HUES64 (cell line): ENCODE measurements around the gene TWSG1.
"Not testable (repeated sequence)": the region's sequence is repeated elsewhere in the genome, so short reads cannot be mapped to it uniquely, and the experiment has no call there.

Experiments
- H3K27ac ChIP-seq: 2 replicates; pipeline ENCODE4 v1.7.0; 2013; ENCODE audit warnings: low read depth, low read length, inconsistent platforms
- H3K27me3 ChIP-seq: 2 replicates; pipeline ENCODE4 v1.6.1; 2013; ENCODE audit warnings: mild to moderate bottlenecking, low read length; ENCODE audit not compliant: insufficient read depth
- H3K36me3 ChIP-seq: 2 replicates; pipeline ENCODE4 v1.6.1; 2013; ENCODE audit warnings: mild to moderate bottlenecking, low read length; ENCODE audit not compliant: insufficient read depth
- H3K4me1 ChIP-seq: 2 replicates; pipeline ENCODE4 v1.6.1; 2013; ENCODE audit warnings: mild to moderate bottlenecking, low read length, moderate library complexity; ENCODE audit not compliant: insufficient read depth
- H3K4me3 ChIP-seq: 2 replicates; pipeline ENCODE4 v1.5.1; 2013; ENCODE audit warnings: mild to moderate bottlenecking, low read length, moderate library complexity
- H3K9ac ChIP-seq: 2 replicates; pipeline ENCODE4 v1.6.1; 2013; ENCODE audit warnings: mild to moderate bottlenecking, low read depth, low read length
- H3K9me3 ChIP-seq: 2 replicates; pipeline ENCODE4 v1.6.1; 2013; ENCODE audit warnings: low read depth, low read length; ENCODE audit not compliant: insufficient read depth
- WGBS: fragments of 150-250, 120-280 bp; methylation state at CpG from one replicate; pipeline ENCODE4 v1.1.7; 2013; ENCODE audit warnings: missing lambda C conversion rate; 5-methylcytosine and 5-hydroxymethylcytosine counted together

TWSG1 gene

GRCh38 chr18:9437021-9437437, 102.5 kb downstream of the TWSG1 start:
- 85% methylated on average over 5 of the region's 5 CpGs for WGBS
- Histone ChIP-seq H3K36me3 (no peaks in the 10 kb centered on the region), H3K27ac (no peak overlapping the region)

GRCh38 chr18:9437672-9438071, 103.1 kb downstream of the TWSG1 start:
- 95% methylated on average over 4 of the region's 4 CpGs for WGBS
- Histone ChIP-seq H3K4me1 (peaks cover 19% of the 10 kb centered on the region), H3K9me3 (no peaks in the 10 kb centered on the region), H3K9ac (no peak overlapping the region), H3K27me3 (no peaks in the 10 kb centered on the region), H3K27ac (no peak overlapping the region), H3K4me3 (no peak overlapping the region), H3K36me3 (no peaks in the 10 kb centered on the region)

More at GRCh38 chr18:9437021-9437437, 102.5 kb downstream of the TWSG1 start:
- Histone ChIP-seq H3K4me1 (peaks cover 19% of the 10 kb centered on the region), H3K9ac (no peak overlapping the region), H3K4me3 (no peak overlapping the region), H3K27me3 (no peaks in the 10 kb centered on the region), H3K9me3 (no peaks in the 10 kb centered on the region)

DNA sequence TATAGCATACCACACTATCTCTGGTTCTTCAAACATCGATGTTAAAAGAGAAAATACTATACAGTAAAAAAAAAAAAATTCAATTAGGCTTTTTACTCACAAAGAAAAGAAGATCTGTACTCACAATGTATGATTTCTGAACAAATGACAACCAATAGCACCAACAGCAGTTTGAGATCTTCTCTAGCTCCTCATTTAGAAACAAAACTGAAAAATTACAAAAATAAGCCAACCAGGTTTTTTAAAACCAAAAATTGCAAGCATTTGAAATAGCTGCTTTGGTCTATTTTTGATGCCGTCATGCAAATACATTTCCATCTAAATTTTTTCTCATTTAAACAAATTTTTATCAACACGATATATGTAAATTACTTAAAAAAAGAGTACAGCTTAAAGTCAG, 106.5 kb downstream of the TWSG1 start:
- 83% methylated on average over 1 of the region's 3 CpGs for WGBS
- no peak overlapping the region for H3K4me3 ChIP-seq
- no peaks in the 10 kb centered on the region for H3K27me3 ChIP-seq
- no peak overlapping the region for H3K9ac ChIP-seq
- H3K4me1 ChIP-seq = peaks cover 8% of the 10 kb centered on the region; the same call in 1 of the 2 replicates
- H3K9me3 ChIP-seq = no peaks in the 10 kb centered on the region
- no peak overlapping the region for H3K27ac ChIP-seq
- H3K36me3 ChIP-seq = no peaks in the 10 kb centered on the region

- H3K27me3 ChIP-seq = no peaks in the 10 kb centered on the region
- no peak overlapping the region for H3K9ac ChIP-seq
- no peak overlapping the region for H3K27ac ChIP-seq
- 93% methylated on average over 2 of the region's 3 CpGs for WGBS
- H3K4me3 ChIP-seq = no peak overlapping the region
- H3K9me3 ChIP-seq = peaks cover 17% of the 10 kb centered on the region
- no peaks in the 10 kb centered on the region for H3K4me1 ChIP-seq
- no peaks in the 10 kb centered on the region for H3K36me3 ChIP-seq
Observed at GRCh38 chr18:9444549-9444948, 110.0 kb downstream of the TWSG1 start.

DNA sequence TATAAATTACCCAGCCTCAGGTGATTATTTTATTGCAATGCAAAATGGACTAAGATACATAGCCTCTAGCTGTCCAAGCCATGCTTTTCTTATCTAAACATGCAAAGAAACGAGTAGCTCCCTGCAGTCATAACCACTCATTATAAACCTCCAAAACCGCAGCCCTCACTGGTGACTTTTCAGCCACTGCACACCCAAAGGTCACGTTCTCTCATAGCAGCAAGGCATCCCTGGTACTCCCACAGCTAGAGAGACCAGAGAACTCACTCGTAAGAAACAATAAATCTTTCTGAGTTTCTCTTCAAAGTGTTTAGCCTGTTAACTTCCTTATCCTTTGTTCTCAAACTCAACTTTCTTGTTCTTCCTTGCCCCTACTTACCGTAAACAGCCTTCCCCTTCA, 112.3 kb downstream of the TWSG1 start:
- H3K9ac ChIP-seq = no peak overlapping the region
- no peaks in the 10 kb centered on the region for H3K36me3 ChIP-seq

GRCh38 chr18:9447334-9447733, 112.8 kb downstream of the TWSG1 start:
- WGBS = 96% methylated on average over 7 of the region's 7 CpGs
- Histone ChIP-seq H3K27ac (no peak overlapping the region), H3K36me3 (no peaks in the 10 kb centered on the region), H3K9ac (no peak overlapping the region), H3K27me3 (no peaks in the 10 kb centered on the region), H3K9me3 (peaks cover 17% of the 10 kb centered on the region), H3K4me1 (peaks cover 2% of the 10 kb centered on the region; the same call in 1 of the 2 replicates), H3K4me3 (no peak overlapping the region)

More for the DNA sequence above, 112.3 kb downstream of the TWSG1 start:
- Histone ChIP-seq H3K9me3 (peaks cover 17% of the 10 kb centered on the region), H3K27ac (no peak overlapping the region), H3K27me3 (no peaks in the 10 kb centered on the region), H3K4me1 (peaks cover 2% of the 10 kb centered on the region; the same call in 1 of the 2 replicates), H3K4me3 (no peak overlapping the region)
- 94% methylated on average over 5 of the region's 5 CpGs for WGBS

- no peak overlapping the region for H3K27ac ChIP-seq
- H3K4me1 ChIP-seq = peaks cover 9% of the 10 kb centered on the region
- H3K9ac ChIP-seq = no peak overlapping the region
- H3K4me3 ChIP-seq = no peak overlapping the region
- WGBS = 74% methylated on average over 12 of the region's 12 CpGs
- no peaks in the 10 kb centered on the region for H3K36me3 ChIP-seq
- peaks cover 17% of the 10 kb centered on the region for H3K9me3 ChIP-seq
- no peaks in the 10 kb centered on the region for H3K27me3 ChIP-seq
Observed at GRCh38 chr18:9449600-9450414, 115.2 kb downstream of the TWSG1 start.

GRCh38 chr18:9450920-9451319, 116.3 kb downstream of the TWSG1 start:
- H3K4me1 ChIP-seq, H3K27ac ChIP-seq, H3K27me3 ChIP-seq, H3K9ac ChIP-seq, H3K4me3 ChIP-seq, H3K36me3 ChIP-seq: not testable (repeated sequence)
- peaks cover 21% of the 10 kb centered on the region for H3K9me3 ChIP-seq
- WGBS = 95% methylated on average over 7 of the region's 7 CpGs
